ENCODE results near the gene POU4F3.

GRCh38 chr5:146390469-146390868 is 51.8 kb downstream of the POU4F3 start:
- TF ChIP-seq, protein P1, sequence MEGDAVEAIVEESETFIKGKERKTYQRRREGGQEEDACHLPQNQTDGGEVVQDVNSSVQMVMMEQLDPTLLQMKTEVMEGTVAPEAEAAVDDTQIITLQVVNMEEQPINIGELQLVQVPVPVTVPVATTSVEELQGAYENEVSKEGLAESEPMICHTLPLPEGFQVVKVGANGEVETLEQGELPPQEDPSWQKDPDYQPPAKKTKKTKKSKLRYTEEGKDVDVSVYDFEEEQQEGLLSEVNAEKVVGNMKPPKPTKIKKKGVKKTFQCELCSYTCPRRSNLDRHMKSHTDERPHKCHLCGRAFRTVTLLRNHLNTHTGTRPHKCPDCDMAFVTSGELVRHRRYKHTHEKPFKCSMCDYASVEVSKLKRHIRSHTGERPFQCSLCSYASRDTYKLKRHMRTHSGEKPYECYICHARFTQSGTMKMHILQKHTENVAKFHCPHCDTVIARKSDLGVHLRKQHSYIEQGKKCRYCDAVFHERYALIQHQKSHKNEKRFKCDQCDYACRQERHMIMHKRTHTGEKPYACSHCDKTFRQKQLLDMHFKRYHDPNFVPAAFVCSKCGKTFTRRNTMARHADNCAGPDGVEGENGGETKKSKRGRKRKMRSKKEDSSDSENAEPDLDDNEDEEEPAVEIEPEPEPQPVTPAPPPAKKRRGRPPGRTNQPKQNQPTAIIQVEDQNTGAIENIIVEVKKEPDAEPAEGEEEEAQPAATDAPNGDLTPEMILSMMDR (IDR thresholded peaks at IDR 0.05) = no peak
- TF ChIP-seq POLR2AphosphoS5 (IDR thresholded peaks at IDR 0.05) (no peak), POLR2A (IDR thresholded peaks at IDR 0.05) (no peak), EP300 (IDR thresholded peaks at IDR 0.05) (no peak)

All from stomach (tissue), 4 donors.